Naive thymus-derived CD4-positive, alpha-beta T cell (primary cell): ENCODE measurements around the gene SPACA1. TPM values are rescaled to one million over a fixed set of nuclear protein-coding genes. Genes with fewer than 3 reads are reported as not detected.

Experiments used
- ATAC-seq: fragments of 150-1000 bp; cut with Tn5 transposase; 2 replicates; pipeline ENCODE4 v1.10.0; 2021; ENCODE audit warnings: mild to moderate bottlenecking, moderate library complexity
- CTCF ChIA-PET: fragments of 350-600 bp; sonication (Branson Sonifier 250); formaldehyde crosslinking; loops from one replicate; lab custom pipeline; 2021; ENCODE audit warnings: antibody characterized with exemption; lab: Charles Lee
- POLR2A ChIA-PET: fragments of 350-600 bp; sonication (Branson Sonifier 250); formaldehyde crosslinking; loops from one replicate; lab custom pipeline; 2021; ENCODE audit warnings: antibody characterized with exemption, inconsistent platforms; lab: Charles Lee
- DNase-seq, 9 donors: peaks; one replicate each; pipeline versions ENCODE4 v3.0.0 to v3.0.0-alpha.2; 2020 to 2022; ENCODE audit warnings: mixed read lengths in 1 of 9
- H3K27ac ChIP-seq: one replicate; pipeline ENCODE4 v1.7.0; 2013; ENCODE audit warnings: mild to moderate bottlenecking, low read depth, low read length, moderate library complexity
- H3K27me3 ChIP-seq, 2 donors: one replicate each; pipeline ENCODE4 v1.7.0; 2013; ENCODE audit warnings: low read length in 2 of 2, mild to moderate bottlenecking in 2 of 2, moderate library complexity in 2 of 2; ENCODE audit not compliant: control insufficient read depth in 2 of 2, insufficient read depth in 2 of 2
- H3K36me3 ChIP-seq, 3 experiments: 1 replicate in 2 of 3; 2 replicates in 1 of 3; pipeline ENCODE4 v1.7.0; 2013; ENCODE audit warnings: low read length in 3 of 3, mild to moderate bottlenecking in 3 of 3, moderate library complexity in 1 of 3; ENCODE audit not compliant: insufficient read depth in 3 of 3, control insufficient read depth in 2 of 3
- H3K4me1 ChIP-seq, 2 donors: one replicate each; pipeline ENCODE4 v1.7.0; 2013; ENCODE audit warnings: low read length in 2 of 2, mild to moderate bottlenecking in 2 of 2, moderate library complexity in 1 of 2; ENCODE audit not compliant: control insufficient read depth in 2 of 2, insufficient read depth in 2 of 2
- H3K4me3 ChIP-seq: 2 replicates; pipeline ENCODE4 v1.7.0; 2013; ENCODE audit warnings: mild to moderate bottlenecking, low read length
- H3K9me3 ChIP-seq, 3 experiments: 1 replicate in 2 of 3; 2 replicates in 1 of 3; pipeline ENCODE4 v1.7.0; 2013; ENCODE audit warnings: low read length in 3 of 3; ENCODE audit not compliant: control insufficient read depth in 2 of 3
- H3K27ac Mint-ChIP-seq, 9 donors: one replicate each; pipeline ENCODE4 v1.8.0; 2020 to 2022; ENCODE audit warnings: mixed read lengths in 9 of 9, mild to moderate bottlenecking in 8 of 9, moderate library complexity in 5 of 9, inconsistent platforms in 2 of 9
- H3K27me3 Mint-ChIP-seq, 5 donors: one replicate each; pipeline ENCODE4 v1.8.0; 2021 to 2022; ENCODE audit warnings: mixed read lengths in 5 of 5, mild to moderate bottlenecking in 1 of 5
- H3K36me3 Mint-ChIP-seq, 5 donors: one replicate each; pipeline ENCODE4 v1.8.0; 2020 to 2022; ENCODE audit warnings: mixed read lengths in 5 of 5, mild to moderate bottlenecking in 3 of 5, inconsistent platforms in 1 of 5
- H3K4me1 Mint-ChIP-seq, 7 donors: one replicate each; pipeline ENCODE4 v1.8.0; 2020 to 2022; ENCODE audit warnings: mixed read lengths in 7 of 7, mild to moderate bottlenecking in 3 of 7, inconsistent platforms in 1 of 7
- H3K4me3 Mint-ChIP-seq, 10 donors: one replicate each; pipeline ENCODE4 v1.8.0; 2020 to 2022; ENCODE audit warnings: mild to moderate bottlenecking in 10 of 10, mixed read lengths in 10 of 10, moderate library complexity in 6 of 10, inconsistent platforms in 2 of 10
- H3K9me3 Mint-ChIP-seq, 11 donors: one replicate each; pipeline ENCODE4 v1.8.0; 2020 to 2022; ENCODE audit warnings: mixed read lengths in 11 of 11, mild to moderate bottlenecking in 4 of 11, inconsistent platforms in 1 of 11, moderate library complexity in 1 of 11
- intact Hi-C, 2 donors: fragments of 100-400 bp; cut with micrococcal nuclease; formaldehyde crosslinking; loops; one replicate each; pipeline ENCODE4 v1.15.1; 2023
- polyA plus RNA-seq, 2 donors: library from polyadenylated mRNA; unstranded; fragments of 300-500 nt; fragmentation: Illumina TruSeq; gene quantifications; one replicate each; pipeline ENCODE4 v1.2.3, GENCODE V29; 2021
- total RNA-seq, 6 experiments: library from RNA in 5 of 6; stranded (reverse) in 5 of 6; gene quantifications; 1 replicate in 5 of 6; 2 replicates in 1 of 6; pipeline ENCODE4 v1.2.3 and lab custom pipeline; 2021 to 2026

The SPACA1 gene
- total and polyA plus RNA-seq, 7 experiments from 2014 or later, result not detected

DNA sequence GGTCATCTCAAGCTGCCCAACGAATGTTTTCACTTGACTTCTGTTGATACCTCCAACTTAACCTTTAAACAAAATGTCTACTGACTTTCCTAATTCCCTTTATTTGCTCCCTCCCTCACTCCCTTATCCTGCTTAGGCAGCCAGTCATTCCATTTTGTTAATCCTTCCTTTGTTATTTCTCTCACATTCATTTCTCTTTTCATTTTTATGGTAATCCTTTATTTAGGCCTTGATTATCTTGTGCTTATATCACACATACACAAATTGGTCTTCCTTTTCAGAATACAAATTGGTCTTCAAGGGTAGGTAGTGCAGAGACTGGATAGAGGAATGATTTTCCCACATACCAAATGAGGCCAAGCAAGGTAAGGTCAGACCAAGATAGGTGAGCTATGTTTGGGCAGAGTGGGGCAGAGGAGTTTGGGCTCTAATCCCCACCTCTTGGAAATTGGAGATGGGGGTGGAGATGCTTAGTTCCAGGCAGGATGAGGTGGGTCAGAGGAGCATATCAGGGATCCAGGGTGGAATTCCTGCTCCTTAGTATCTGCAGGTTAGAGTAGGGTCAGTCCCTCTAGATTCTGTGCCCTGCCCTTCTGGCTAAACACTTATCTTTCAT lies 2.0 kb upstream of the SPACA1 start:
- peaks cover 0 to 4% (median 0%) of the 10 kb centered on the region in 11 donors for H3K9me3 Mint-ChIP-seq
- POLR2A ChIA-PET, result no interaction called here
- peaks cover 0 to 4% (median 0%) of the 10 kb centered on the region in 5 donors for H3K36me3 Mint-ChIP-seq
- Histone ChIP-seq H3K9me3 (no peaks in the 10 kb centered on the region), H3K4me3 (no peak overlapping the region), H3K27ac (no peak overlapping the region), H3K36me3 (no peaks in the 10 kb centered on the region), H3K27me3 (no peaks in the 10 kb centered on the region), H3K4me1 (no peaks in the 10 kb centered on the region)
- peaks cover 10 to 34% (median 23%) of the 10 kb centered on the region in 5 donors for H3K27me3 Mint-ChIP-seq
- H3K27ac Mint-ChIP-seq, result no peak overlapping the region
- CTCF ChIA-PET, result no interaction called here
- intact Hi-C loops, result no loop called here
- no peaks in the 10 kb centered on the region for H3K4me1 Mint-ChIP-seq
- no peak for DNase-seq
- H3K4me3 Mint-ChIP-seq, result no peak overlapping the region
- no peak for ATAC-seq

DNA sequence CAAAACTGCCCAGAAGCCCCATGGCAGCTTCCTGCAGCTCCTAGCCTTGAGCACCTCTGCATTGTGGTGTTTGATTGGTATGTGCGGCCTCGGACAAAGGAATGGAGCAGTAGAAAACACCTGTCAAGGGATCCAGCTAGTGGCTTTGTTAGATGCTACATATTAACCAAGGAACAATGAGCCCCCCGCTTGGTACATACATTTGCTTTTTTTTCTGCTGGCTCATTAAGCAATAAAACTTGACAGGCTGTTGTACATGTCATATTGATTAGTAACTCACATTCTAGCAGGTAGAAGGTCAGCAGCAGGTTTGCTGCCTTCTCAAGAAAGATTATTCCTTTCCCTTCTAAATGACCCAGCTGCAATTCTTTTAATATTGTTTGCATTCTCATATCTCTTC lies 937 bp downstream of the SPACA1 start:
- no peak overlapping the region for H3K27ac Mint-ChIP-seq
- ATAC-seq (no peak), DNase-seq (no peak)
- POLR2A ChIA-PET, result no interaction called here
- no peak overlapping the region for H3K27ac ChIP-seq
- no peaks in the 10 kb centered on the region for H3K27me3 ChIP-seq
- H3K4me3 ChIP-seq, result no peak overlapping the region
- H3K4me1 Mint-ChIP-seq, result no peaks in the 10 kb centered on the region
- H3K36me3 Mint-ChIP-seq, result peaks cover 0 to 4% (median 0%) of the 10 kb centered on the region in 5 donors
- H3K9me3 Mint-ChIP-seq, result peaks cover 0 to 4% (median 0%) of the 10 kb centered on the region in 11 donors
- no peaks in the 10 kb centered on the region for H3K4me1 ChIP-seq
- H3K36me3 ChIP-seq, result no peaks in the 10 kb centered on the region
- intact Hi-C loops, result no loop called here
- H3K4me3 Mint-ChIP-seq, result no peak overlapping the region
- H3K9me3 ChIP-seq, result no peaks in the 10 kb centered on the region
- peaks cover 14 to 37% (median 27%) of the 10 kb centered on the region in 5 donors for H3K27me3 Mint-ChIP-seq
- CTCF ChIA-PET, result no interaction called here

DNA sequence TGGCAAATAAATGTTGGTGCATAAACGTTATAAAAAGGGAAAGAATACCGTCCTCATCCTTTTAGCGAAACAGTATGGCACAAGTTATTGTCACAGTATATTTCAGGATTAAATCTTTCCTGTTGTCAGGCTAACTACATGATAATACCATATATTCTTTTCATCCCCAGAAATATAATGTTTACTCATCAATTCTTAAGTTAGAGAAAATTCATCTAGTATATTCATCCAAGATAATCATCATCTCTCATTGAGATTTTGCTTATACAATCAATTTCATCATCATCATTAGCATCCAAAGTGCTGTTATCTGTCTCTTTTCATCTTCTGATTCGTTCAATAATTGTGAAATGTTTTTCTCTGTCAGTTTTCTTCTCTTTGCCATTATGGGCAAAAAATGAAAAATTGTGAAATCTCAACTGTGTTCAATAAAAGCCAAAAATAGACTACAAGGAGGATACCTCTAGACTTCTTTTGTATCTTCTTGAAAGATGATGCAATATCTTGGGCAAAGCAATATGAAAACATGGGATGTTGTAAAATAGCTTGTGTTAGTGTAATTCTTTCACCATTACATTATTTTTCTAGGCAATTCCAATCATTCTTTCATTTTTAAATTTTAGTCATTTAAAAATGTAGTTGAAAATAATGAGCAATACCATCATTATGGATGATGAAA lies 2.6 kb downstream of the SPACA1 start:
- DNase-seq (no peak), ATAC-seq (no peak)
- Mint-ChIP-seq H3K27me3 (peaks cover 17 to 36% (median 32%) of the 10 kb centered on the region in 5 donors), H3K4me1 (no peaks in the 10 kb centered on the region), H3K9me3 (peaks cover 0 to 4% (median 0%) of the 10 kb centered on the region in 11 donors), H3K4me3 (no peak overlapping the region), H3K27ac (no peak overlapping the region), H3K36me3 (peaks cover 0 to 4% (median 0%) of the 10 kb centered on the region in 5 donors)
- Histone ChIP-seq H3K4me3 (no peak overlapping the region), H3K36me3 (no peaks in the 10 kb centered on the region), H3K9me3 (no peaks in the 10 kb centered on the region), H3K4me1 (no peaks in the 10 kb centered on the region), H3K27ac (no peak overlapping the region), H3K27me3 (no peaks in the 10 kb centered on the region)
- intact Hi-C loops, result no loop called here
- ChIA-PET POLR2A (no interaction called here), CTCF (no interaction called here)

DNA sequence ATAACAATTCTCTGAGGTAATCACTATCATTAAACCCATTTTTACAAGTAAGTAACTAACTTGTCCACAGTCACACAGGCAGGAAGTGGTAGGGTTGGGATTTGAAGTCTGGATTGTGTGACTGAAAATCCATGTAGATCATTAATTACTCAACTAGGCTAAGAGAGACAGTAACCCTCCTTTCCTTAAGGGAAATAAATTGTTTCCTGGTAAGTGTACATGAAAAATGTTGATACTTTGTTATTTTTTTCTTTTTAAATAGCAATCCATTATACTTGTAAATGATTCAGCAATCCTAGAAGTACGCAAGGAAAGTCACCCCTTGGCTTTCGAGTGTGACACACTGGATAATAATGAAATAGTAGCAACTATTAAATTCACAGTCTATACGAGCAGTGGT lies 11.6 kb downstream of the SPACA1 start:
- intact Hi-C loops, result no loop called here
- DNase-seq (no peak), ATAC-seq (no peak)
- no peak overlapping the region for H3K4me3 ChIP-seq
- H3K27me3 ChIP-seq, result no peaks in the 10 kb centered on the region
- POLR2A ChIA-PET, result no interaction called here
- no peak overlapping the region for H3K27ac Mint-ChIP-seq
- H3K9me3 ChIP-seq, result no peaks in the 10 kb centered on the region
- peaks cover 0 to 3% (median 0%) of the 10 kb centered on the region in 5 donors for H3K36me3 Mint-ChIP-seq
- H3K4me1 ChIP-seq, result no peaks in the 10 kb centered on the region
- no peaks in the 10 kb centered on the region for H3K9me3 Mint-ChIP-seq
- H3K4me1 Mint-ChIP-seq, result no peaks in the 10 kb centered on the region
- CTCF ChIA-PET, result no interaction called here
- H3K4me3 Mint-ChIP-seq, result no peak overlapping the region
- H3K36me3 ChIP-seq, result no peaks in the 10 kb centered on the region
- H3K27ac ChIP-seq, result no peak overlapping the region
- H3K27me3 Mint-ChIP-seq, result peaks cover 4 to 34% (median 18%) of the 10 kb centered on the region in 5 donors

DNA sequence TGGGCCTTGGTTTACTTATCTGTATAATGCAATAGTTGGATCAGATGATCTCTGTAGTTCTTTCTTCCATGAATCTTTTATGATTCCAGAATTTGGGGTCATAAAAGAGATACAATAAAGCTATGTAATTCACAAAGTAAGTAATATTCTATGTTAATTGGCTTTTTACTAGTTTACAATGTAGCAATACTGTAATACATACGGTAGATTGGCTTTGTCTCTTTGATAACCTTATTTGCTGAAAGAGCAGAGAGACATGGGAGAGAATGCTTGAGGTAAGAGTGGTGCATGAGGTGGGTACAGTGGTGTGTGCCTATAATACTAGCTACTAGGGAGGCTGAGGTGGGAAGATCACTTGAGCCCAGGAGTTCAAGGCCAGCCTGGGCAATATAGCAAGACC lies 14.7 kb downstream of the SPACA1 start:
- intact Hi-C loops, result no loop called here
- H3K36me3 Mint-ChIP-seq, result no peaks in the 10 kb centered on the region
- Histone ChIP-seq H3K9me3 (no peaks in the 10 kb centered on the region), H3K27ac (no peak overlapping the region), H3K4me1 (no peaks in the 10 kb centered on the region), H3K27me3 (no peaks in the 10 kb centered on the region), H3K4me3 (no peak overlapping the region), H3K36me3 (no peaks in the 10 kb centered on the region)
- H3K4me1 Mint-ChIP-seq, result no peaks in the 10 kb centered on the region
- H3K9me3 Mint-ChIP-seq, result no peaks in the 10 kb centered on the region
- no peak overlapping the region for H3K27ac Mint-ChIP-seq
- ATAC-seq (no peak), DNase-seq (no peak)
- peaks cover 0 to 17% (median 7%) of the 10 kb centered on the region in 5 donors for H3K27me3 Mint-ChIP-seq
- CTCF ChIA-PET, result no interaction called here
- POLR2A ChIA-PET, result no interaction called here
- no peak overlapping the region for H3K4me3 Mint-ChIP-seq

DNA sequence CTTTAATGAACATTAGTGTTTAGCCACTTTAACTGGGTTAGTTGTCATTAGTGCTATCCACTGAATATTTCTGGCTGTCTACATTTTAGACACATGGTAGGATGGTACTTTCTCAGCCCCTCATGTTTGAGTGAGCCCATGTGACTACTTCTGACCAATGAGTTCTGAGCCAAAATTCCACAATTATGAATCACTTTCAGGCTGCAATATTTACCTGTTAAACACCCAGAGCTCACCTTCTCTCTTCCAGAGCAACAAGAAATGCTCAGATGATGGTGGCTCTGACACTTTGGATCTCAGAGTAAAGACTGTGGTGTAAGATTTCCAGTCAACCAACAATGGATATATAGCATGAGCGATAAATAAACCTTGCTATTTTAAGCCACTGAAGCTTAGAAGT lies 24.8 kb downstream of the SPACA1 start:
- no peaks in the 10 kb centered on the region for H3K4me1 ChIP-seq
- Mint-ChIP-seq H3K36me3 (no peaks in the 10 kb centered on the region), H3K4me3 (no peak overlapping the region), H3K27me3 (peaks cover 0 to 39% (median 28%) of the 10 kb centered on the region in 5 donors), H3K4me1 (no peaks in the 10 kb centered on the region), H3K27ac (no peak overlapping the region), H3K9me3 (peaks cover 0 to 18% (median 4%) of the 10 kb centered on the region in 11 donors)
- H3K4me3 ChIP-seq, result no peak overlapping the region
- no peaks in the 10 kb centered on the region for H3K9me3 ChIP-seq
- DNase-seq, result no peak
- H3K36me3 ChIP-seq, result no peaks in the 10 kb centered on the region
- no peak for ATAC-seq
- no peak overlapping the region for H3K27ac ChIP-seq
- peaks cover 0 to 3% of the 10 kb centered on the region in 2 donors for H3K27me3 ChIP-seq
- POLR2A ChIA-PET, result no interaction called here
- CTCF ChIA-PET, result no interaction called here
- intact Hi-C loops, result no loop called here

DNA sequence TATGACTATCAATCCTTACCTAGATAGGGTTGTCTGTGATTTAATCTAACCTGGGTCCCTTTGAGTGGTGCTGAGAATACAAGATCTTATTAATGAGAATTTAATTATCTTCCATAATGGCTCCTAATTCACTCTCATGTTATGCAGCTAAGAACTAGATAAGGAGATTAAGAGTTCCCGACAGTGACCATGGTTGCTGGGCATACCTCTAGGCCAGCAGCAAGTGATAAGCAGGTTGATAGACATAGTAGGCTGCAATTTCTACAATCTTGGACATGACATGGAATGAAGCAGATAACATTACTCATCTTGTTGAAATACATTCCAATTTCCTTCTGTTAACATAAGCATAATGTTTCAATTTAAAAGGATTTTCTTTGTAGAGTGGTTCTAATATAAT lies 27.1 kb downstream of the SPACA1 start:
- Histone ChIP-seq H3K4me3 (no peak overlapping the region), H3K36me3 (no peaks in the 10 kb centered on the region), H3K27me3 (peaks cover 0 to 3% of the 10 kb centered on the region in 2 donors), H3K4me1 (no peaks in the 10 kb centered on the region), H3K27ac (no peak overlapping the region), H3K9me3 (no peaks in the 10 kb centered on the region)
- Mint-ChIP-seq H3K27me3 (peaks cover 0 to 31% (median 25%) of the 10 kb centered on the region in 5 donors), H3K9me3 (peaks cover 0 to 12% (median 2%) of the 10 kb centered on the region in 11 donors), H3K27ac (no peak overlapping the region), H3K36me3 (no peaks in the 10 kb centered on the region), H3K4me3 (no peak overlapping the region), H3K4me1 (no peaks in the 10 kb centered on the region)
- DNase-seq (no peak), ATAC-seq (no peak)
- POLR2A ChIA-PET, result no interaction called here
- intact Hi-C loops, result no loop called here
- CTCF ChIA-PET, result no interaction called here
